Measurements from ENCODE around the gene RYR2. TPM values are rescaled to one million over a fixed set of nuclear protein-coding genes. Genes with fewer than 3 reads are reported as not detected.
"Not testable (repeated sequence)": the region's sequence is repeated elsewhere in the genome, so short reads cannot be mapped to it uniquely, and the experiment has no call there.

RYR2 gene
- total and polyA plus RNA-seq, 8 donors = 0.25 to 33.5 (median 2.5) TPM

DNA sequence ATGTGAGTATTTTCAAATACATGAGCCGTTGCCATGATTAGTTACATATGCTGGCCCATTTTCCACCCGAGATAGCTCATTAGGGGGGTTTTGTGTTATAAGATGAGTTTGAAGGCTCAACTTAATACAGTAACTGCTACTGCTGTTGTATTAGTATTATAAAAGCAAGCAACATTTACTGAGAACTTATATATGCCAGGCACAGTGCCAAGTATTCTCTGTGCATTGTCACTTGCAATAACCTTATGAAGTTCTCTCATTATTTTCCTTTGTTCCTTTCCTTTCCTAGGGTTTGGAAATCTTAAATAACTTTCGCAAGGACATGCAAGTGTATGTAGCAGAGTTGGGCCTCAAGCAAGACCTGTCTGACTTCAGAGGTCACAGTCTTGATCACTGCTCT, 107.9 kb downstream of the RYR2 start:
- 81 to 91% (median 84%) methylated on average over 3 of the region's 3 CpGs for WGBS, 5 donors
- Histone ChIP-seq H3K27me3 (no peaks in the 10 kb centered on the region), H3K4me3 (no peak overlapping the region), H3K4me1 (peaks cover 0 to 20% (median 8%) of the 10 kb centered on the region in 4 donors), H3K36me3 (no peaks in the 10 kb centered on the region), H3K9me3 (no peaks in the 10 kb centered on the region), H3K27ac (no peak overlapping the region)
- intact Hi-C loops (cut with DNase I; ENCODE audit: low total_unique reads) = no loop called here
- peak in 1 of 2 donors; percentile 32 for DNase-seq
- TF ChIP-seq, protein P1, sequence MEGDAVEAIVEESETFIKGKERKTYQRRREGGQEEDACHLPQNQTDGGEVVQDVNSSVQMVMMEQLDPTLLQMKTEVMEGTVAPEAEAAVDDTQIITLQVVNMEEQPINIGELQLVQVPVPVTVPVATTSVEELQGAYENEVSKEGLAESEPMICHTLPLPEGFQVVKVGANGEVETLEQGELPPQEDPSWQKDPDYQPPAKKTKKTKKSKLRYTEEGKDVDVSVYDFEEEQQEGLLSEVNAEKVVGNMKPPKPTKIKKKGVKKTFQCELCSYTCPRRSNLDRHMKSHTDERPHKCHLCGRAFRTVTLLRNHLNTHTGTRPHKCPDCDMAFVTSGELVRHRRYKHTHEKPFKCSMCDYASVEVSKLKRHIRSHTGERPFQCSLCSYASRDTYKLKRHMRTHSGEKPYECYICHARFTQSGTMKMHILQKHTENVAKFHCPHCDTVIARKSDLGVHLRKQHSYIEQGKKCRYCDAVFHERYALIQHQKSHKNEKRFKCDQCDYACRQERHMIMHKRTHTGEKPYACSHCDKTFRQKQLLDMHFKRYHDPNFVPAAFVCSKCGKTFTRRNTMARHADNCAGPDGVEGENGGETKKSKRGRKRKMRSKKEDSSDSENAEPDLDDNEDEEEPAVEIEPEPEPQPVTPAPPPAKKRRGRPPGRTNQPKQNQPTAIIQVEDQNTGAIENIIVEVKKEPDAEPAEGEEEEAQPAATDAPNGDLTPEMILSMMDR (IDR thresholded peaks at IDR 0.05) = no peak
- TF ChIP-seq POLR2AphosphoS5 (IDR thresholded peaks at IDR 0.05) = no peak
- TF ChIP-seq POLR2A (IDR thresholded peaks at IDR 0.05) = no peak
- TF ChIP-seq EP300 (IDR thresholded peaks at IDR 0.05) = no peak

DNA sequence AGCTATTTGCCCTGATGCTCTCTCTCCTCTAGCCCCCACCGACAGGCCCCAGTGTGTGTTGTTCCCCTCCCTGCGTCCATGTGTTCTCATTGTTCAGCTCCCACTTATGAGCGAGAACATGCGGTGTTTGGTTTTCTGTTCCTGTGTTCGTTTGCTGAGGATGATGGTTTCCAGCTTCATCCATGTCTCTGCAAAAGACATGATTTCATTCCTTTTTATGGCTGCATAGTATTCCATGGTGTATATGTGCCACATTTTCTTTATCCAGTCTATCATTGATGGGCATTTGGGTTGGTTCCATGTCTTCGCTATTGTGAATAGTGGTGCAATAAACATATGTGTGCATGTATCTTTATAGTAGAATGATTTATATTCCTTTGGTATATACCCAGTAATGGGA, 110.0 kb downstream of the RYR2 start:
- Histone ChIP-seq H3K27ac (peak overlapping the region in 2 of 5 donors; percentile 1 to 47), H3K4me1 (peaks cover 0 to 12% (median under 1%) of the 10 kb centered on the region in 4 donors)
- H3K36me3 ChIP-seq; DNase-seq; H3K27me3 ChIP-seq; intact Hi-C loops (cut with DNase I; ENCODE audit: low total_unique reads); H3K4me3 ChIP-seq; H3K9me3 ChIP-seq: not testable (repeated sequence)
- 68 to 91% (median 80%) methylated on average over 6 of the region's 6 CpGs for whole genome bisulfite sequencing, 5 donors

DNA sequence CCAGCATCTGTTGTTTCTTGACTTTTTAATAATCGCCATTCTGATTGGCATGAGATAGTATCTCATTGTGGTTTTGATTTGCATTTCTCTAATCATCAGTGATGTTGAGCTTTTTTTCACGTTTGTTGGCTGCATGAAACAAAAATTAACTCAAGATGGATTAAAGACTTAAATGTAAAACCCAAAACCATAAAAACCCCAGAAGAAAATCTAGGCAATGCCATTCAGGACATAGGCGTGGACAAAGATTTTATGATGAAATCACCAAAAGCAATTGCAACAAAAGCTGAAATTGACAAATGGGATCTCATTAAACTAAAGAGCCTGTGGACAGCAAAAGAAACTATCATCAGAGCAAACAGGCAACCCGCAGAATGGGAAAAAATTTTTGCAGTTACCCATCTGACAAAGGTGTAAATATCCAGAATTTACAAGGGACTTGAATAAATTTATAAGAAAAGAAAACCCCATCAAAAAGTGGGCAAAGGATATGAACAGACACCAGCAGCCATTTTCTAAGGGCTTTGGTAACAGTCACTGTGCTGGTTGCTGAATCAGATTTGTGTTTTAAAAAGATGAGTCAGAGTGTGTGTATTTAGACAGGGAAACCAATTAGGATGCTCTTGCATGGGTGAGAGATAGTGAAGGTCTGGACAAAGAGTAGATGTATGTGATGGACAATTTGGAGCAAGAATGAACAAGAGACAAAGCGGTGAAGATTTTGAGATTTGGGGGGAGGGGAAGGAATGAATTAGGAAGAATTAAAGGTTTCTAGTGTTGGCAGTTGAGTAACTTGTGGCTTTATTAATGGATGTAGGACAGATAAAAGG, 110.7 kb downstream of the RYR2 start:
- Histone ChIP-seq H3K36me3 (no peaks in the 10 kb centered on the region), H3K4me3 (no peak overlapping the region), H3K27ac (no peak overlapping the region), H3K4me1 (peaks cover 0 to 7% (median 0%) of the 10 kb centered on the region in 4 donors), H3K9me3 (no peaks in the 10 kb centered on the region), H3K27me3 (no peaks in the 10 kb centered on the region)
- DNase-seq = no peak
- 80 to 84% (median 83%) methylated on average over 5 of the region's 5 CpGs for WGBS, 5 donors
- no peak for TF ChIP-seq POLR2AphosphoS5 (IDR thresholded peaks at IDR 0.05)
- TF ChIP-seq, protein P1 (IDR thresholded peaks at IDR 0.05) = no peak
- no peak for TF ChIP-seq POLR2A (IDR thresholded peaks at IDR 0.05)
- TF ChIP-seq EP300 (IDR thresholded peaks at IDR 0.05) = no peak
- intact Hi-C loops (cut with DNase I; ENCODE audit: low total_unique reads) = no loop called here

DNA sequence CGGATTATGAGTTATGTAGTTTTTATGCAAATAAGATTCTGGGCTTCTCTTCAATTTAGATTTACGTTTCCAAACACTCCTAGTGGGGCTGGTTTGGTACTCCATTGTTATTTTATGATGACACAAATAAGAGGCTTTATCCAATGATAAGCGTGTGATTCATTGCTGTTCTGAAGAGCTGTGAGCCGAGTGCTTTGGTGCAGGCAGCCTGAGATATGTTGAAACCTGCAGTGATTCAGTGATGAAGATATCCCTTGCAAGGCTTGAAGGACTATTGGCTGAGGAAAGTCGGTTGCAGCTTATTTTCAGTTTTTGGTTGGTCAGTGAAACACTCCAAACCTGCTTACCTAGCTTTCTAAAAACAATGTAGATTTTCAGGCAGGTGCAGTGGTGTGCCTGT, 112.2 kb downstream of the RYR2 start:
- no peak overlapping the region for H3K27ac ChIP-seq
- TF ChIP-seq POLR2A (IDR thresholded peaks at IDR 0.05) (no peak), EP300 (IDR thresholded peaks at IDR 0.05) (no peak), POLR2AphosphoS5 (IDR thresholded peaks at IDR 0.05) (no peak)
- TF ChIP-seq, protein P1 (IDR thresholded peaks at IDR 0.05) = no peak
- H3K9me3 ChIP-seq = no peaks in the 10 kb centered on the region
- intact Hi-C loops (cut with DNase I; ENCODE audit: low total_unique reads) = no loop called here
- no peaks in the 10 kb centered on the region for H3K36me3 ChIP-seq
- peaks cover 0 to 4% (median 0%) of the 10 kb centered on the region in 4 donors for H3K4me1 ChIP-seq
- H3K4me3 ChIP-seq = no peak overlapping the region
- WGBS, 5 donors = 53 to 62% (median 61%) methylated on average over 5 of the region's 5 CpGs
- DNase-seq = no peak
- H3K27me3 ChIP-seq = no peaks in the 10 kb centered on the region
